IMR-90 (cell line): Measurements from ENCODE around the gene SIRPB1. TPM values are rescaled to one million over a fixed set of nuclear protein-coding genes. Genes with fewer than 3 reads are reported as not detected.

Source experiments
- ATAC-seq: fragments of 200-7000 bp; cut with Tn5 transposase; 2 replicates; pipeline ENCODE4 v1.9.1; 2020; ENCODE audit warnings: low read depth, mild to moderate bottlenecking, moderate library complexity
- BruUV-seq: library from RNA; stranded (reverse); fragments of 400-500 nt; replicated peaks from 2 replicates; lab custom pipeline; 2021; lab: Mats Ljungman, UMichigan
- CTCF ChIA-PET: fragments of 300-600 bp; formaldehyde crosslinking; extraction: SDS; loops from one replicate; lab custom pipeline; 2021; ENCODE audit warnings: antibody characterized with exemption; lab: Yijun Ruan, JAX
- POLR2A ChIA-PET: fragments of 300-600 bp; sonication (Branson Sonifier 250); formaldehyde crosslinking; loops from one replicate; lab custom pipeline; 2022; ENCODE audit warnings: antibody characterized with exemption; ENCODE audit not compliant: unreplicated experiment; lab: Charles Lee
- DNase-seq: peaks from one replicate; pipeline ENCODE4 v3.0.0; 2013
- H2AFZ ChIP-seq: replicated peaks from 2 replicates; pipeline ENCODE3; 2013; ENCODE audit warnings: low read length, mild to moderate bottlenecking; ENCODE audit not compliant: poor library complexity
- H2AK5ac ChIP-seq: 2 replicates; pipeline ENCODE4 v1.6.1; 2013; ENCODE audit warnings: low read depth, low read length, inconsistent platforms
- H2AK9ac ChIP-seq: replicated peaks from 2 replicates; pipeline ENCODE3; 2013; ENCODE audit warnings: mild to moderate bottlenecking, low read depth, low read length, moderate library complexity; ENCODE audit not compliant: poor library complexity
- H2BK120ac ChIP-seq: 2 replicates; pipeline ENCODE4 v1.6.1; 2013; ENCODE audit warnings: low read depth, low read length, inconsistent platforms
- H2BK15ac ChIP-seq: 3 replicates; pipeline ENCODE4 v1.6.1; 2013; ENCODE audit warnings: low read depth, low read length, inconsistent platforms
- H2BK20ac ChIP-seq: 2 replicates; pipeline ENCODE4 v1.6.1; 2013; ENCODE audit warnings: low read depth, mild to moderate bottlenecking, inconsistent platforms, low read length, moderate library complexity
- H2BK5ac ChIP-seq: 2 replicates; pipeline ENCODE4 v1.6.1; 2013; ENCODE audit warnings: mild to moderate bottlenecking, low read depth, low read length, inconsistent platforms; ENCODE audit not compliant: poor library complexity, severe bottlenecking
- H3K14ac ChIP-seq: replicated peaks from 2 replicates; pipeline ENCODE4 v1.6.1; 2013; ENCODE audit warnings: low read depth, low read length, inconsistent platforms
- H3K18ac ChIP-seq: 2 replicates; pipeline ENCODE4 v1.6.1; 2013; ENCODE audit warnings: low read depth, low read length, control low read depth
- H3K23ac ChIP-seq: 2 replicates; pipeline ENCODE4 v1.6.1; 2013; ENCODE audit warnings: low read depth, low read length, inconsistent platforms
- H3K27ac ChIP-seq: 2 replicates; pipeline ENCODE4 v1.5.1; 2013; ENCODE audit warnings: mild to moderate bottlenecking, control low read depth, low read length; ENCODE audit not compliant: insufficient read depth
- H3K27me3 ChIP-seq: 2 replicates; pipeline ENCODE4 v1.6.1; 2013; ENCODE audit warnings: low read length; ENCODE audit not compliant: control insufficient read depth, insufficient read depth
- H3K36me3 ChIP-seq: 2 replicates; pipeline ENCODE4 v1.6.1; 2013; ENCODE audit warnings: low read length, mixed read lengths; ENCODE audit not compliant: control insufficient read depth, insufficient read depth
- H3K4ac ChIP-seq: 2 replicates; pipeline ENCODE4 v1.6.1; 2013; ENCODE audit warnings: low read depth, low read length, inconsistent platforms
- H3K4me1 ChIP-seq: 2 replicates; pipeline ENCODE4 v1.6.1; 2013; ENCODE audit warnings: low read length, mixed read lengths; ENCODE audit not compliant: control insufficient read depth, insufficient read depth
- H3K4me2 ChIP-seq: 2 replicates; pipeline ENCODE4 v1.6.1; 2013; ENCODE audit warnings: low read depth, mild to moderate bottlenecking, control low read depth, low read length, moderate library complexity
- H3K4me3 ChIP-seq: 2 replicates; pipeline ENCODE4 v1.5.1; 2013; ENCODE audit warnings: low read depth, mild to moderate bottlenecking, control low read depth, low read length, moderate library complexity; ENCODE audit not compliant: insufficient read depth
- H3K56ac ChIP-seq: 2 replicates; pipeline ENCODE4 v1.6.1; 2013; ENCODE audit warnings: low read length, inconsistent platforms; ENCODE audit not compliant: insufficient read depth; ENCODE audit errors: extremely low read depth
- H3K79me1 ChIP-seq, 2 experiments: 2 replicates each; pipeline ENCODE4 v1.6.1; 2013; ENCODE audit warnings: low read length in 2 of 2, inconsistent platforms in 1 of 2, low read depth in 1 of 2
- H3K9ac ChIP-seq: 2 replicates; pipeline ENCODE4 v1.6.1; 2013; ENCODE audit warnings: low read depth, low read length, control low read depth
- H3K9me1 ChIP-seq: 2 replicates; pipeline ENCODE4 v1.6.1; 2013; ENCODE audit warnings: low read length, inconsistent platforms; ENCODE audit not compliant: insufficient read depth
- H3K9me3 ChIP-seq: 2 replicates; pipeline ENCODE4 v1.6.1; 2013; ENCODE audit warnings: low read length; ENCODE audit not compliant: control insufficient read depth, insufficient read depth
- H4K20me1 ChIP-seq: 2 replicates; pipeline ENCODE4 v1.6.1; 2013; ENCODE audit warnings: low read length, inconsistent platforms; ENCODE audit not compliant: insufficient read depth
- H4K5ac ChIP-seq: 2 replicates; pipeline ENCODE4 v1.6.1; 2013; ENCODE audit warnings: mild to moderate bottlenecking, low read depth, low read length, control low read depth
- H4K8ac ChIP-seq, 2 experiments: 2 replicates each; pipeline ENCODE4 v1.6.1; 2013; ENCODE audit warnings: low read depth in 2 of 2, low read length in 2 of 2, control low read depth in 1 of 2, inconsistent platforms in 1 of 2
- H4K91ac ChIP-seq: 2 replicates; pipeline ENCODE4 v1.6.1; 2013; ENCODE audit warnings: low read depth, low read length, inconsistent platforms; ENCODE audit not compliant: insufficient read depth
- FOS ChIP-seq: fragments of 150-350 bp; IDR thresholded peaks from 2 replicates; pipeline ENCODE4 v1.6.1; 2016; ENCODE audit warnings: low read depth, low read length
- MXI1 ChIP-seq: IDR thresholded peaks from 2 replicates; pipeline ENCODE4 v1.6.1; 2012; ENCODE audit warnings: low read depth, mild to moderate bottlenecking, low read length, moderate library complexity, borderline replicate concordance
- RFX5 ChIP-seq: IDR thresholded peaks from 2 replicates; pipeline ENCODE4 v1.8.0; 2012; ENCODE audit warnings: low read depth, mild to moderate bottlenecking, low read length, moderate library complexity
- SMC3 ChIP-seq: fragments of 150-350 bp; IDR thresholded peaks from 2 replicates; pipeline ENCODE4 v1.6.1; 2016; ENCODE audit warnings: low read depth, mild to moderate bottlenecking, antibody characterized with exemption, low read length, moderate library complexity
- WGBS, 2 experiments: methylation state at CpG; one replicate each; pipeline versions ENCODE4 v1.1.5 to v1.1.7; 2013; ENCODE audit warnings: missing lambda C conversion rate in 2 of 2; ENCODE audit not compliant: insufficient read length in 1 of 2; ENCODE audit errors: extremely low coverage in 2 of 2; 5-methylcytosine and 5-hydroxymethylcytosine counted together
- dilution Hi-C: fragments of 300-500 bp; cut with HindIII; formaldehyde crosslinking; loops from one replicate; pipeline ENCODE4 v1.14.3; 2018; ENCODE audit warnings: low sequenced_read_pairs; ENCODE audit not compliant: unreplicated experiment
- in situ Hi-C: fragments of 300-500 bp; cut with MboI; formaldehyde crosslinking; loops from 3 replicates; pipeline ENCODE4 v1.14.3; 2019; ENCODE audit warnings: low sequenced_read_pairs, inconsistent platforms, mixed read lengths
- intact Hi-C: fragments of 100-400 bp; cut with micrococcal nuclease; formaldehyde crosslinking; loops from 2 replicates; pipeline ENCODE4 v1.10.0; 2022
- polyA plus RNA-seq, 3 experiments: library from polyadenylated mRNA; depleted of rRNA; stranded (reverse); fragments of >200 nt; gene quantifications; 2 replicates each; pipeline ENCODE4 v1.2.3, GENCODE V29; 2012; ENCODE audit warnings: low replicate concordance in 1 of 3
- total RNA-seq: library from RNA; depleted of rRNA; stranded (reverse); fragments of >200 nt; gene quantifications from 2 replicates; pipeline ENCODE4 v1.2.3, GENCODE V29; 2012

SIRPB1 gene
- total and polyA plus RNA-seq, 2 of the 4 experiments (the other 2 are of a cell fraction), result 0.90 to 1.6 TPM

DNA sequence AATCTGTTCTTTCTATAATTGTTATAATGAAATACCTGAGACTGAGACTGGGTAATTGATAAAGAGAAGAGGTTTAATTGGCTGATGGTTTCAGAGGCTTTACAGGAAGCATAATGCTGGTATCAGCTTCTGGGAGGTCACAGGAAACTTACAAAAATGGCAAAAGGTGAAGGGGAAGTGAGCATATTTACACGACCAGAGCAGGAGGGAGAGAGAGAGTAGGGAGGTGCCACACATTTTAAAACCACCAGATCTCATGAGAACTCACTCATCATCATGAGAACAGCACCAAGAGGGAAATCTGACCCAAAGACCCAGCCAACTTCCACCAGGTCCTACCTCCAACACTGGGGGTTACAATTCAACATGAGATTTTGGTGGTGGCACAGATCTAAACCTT lies 2.6 kb upstream of the SIRPB1 start:
- H3K9me1 ChIP-seq, result no peaks in the 10 kb centered on the region
- H3K9ac ChIP-seq, result no peak overlapping the region
- ChIA-PET POLR2A (no interaction called here), CTCF (no interaction called here)
- H2AK9ac ChIP-seq, result no peak overlapping the region
- dilution Hi-C loops (no loop called here), intact Hi-C loops (no loop called here), in situ Hi-C loops (no loop called here)
- no peak overlapping the region for H2BK20ac ChIP-seq
- H3K18ac ChIP-seq, result no peak overlapping the region
- H4K91ac ChIP-seq, result no peak overlapping the region
- H3K27me3 ChIP-seq, result no peaks in the 10 kb centered on the region; the same call in 1 of the 2 replicates
- BruUV-seq, result no TSS peak
- no peak overlapping the region for H3K14ac ChIP-seq
- H2BK15ac ChIP-seq, result no peak overlapping the region
- no peak overlapping the region for H3K23ac ChIP-seq
- H3K36me3 ChIP-seq, result no peaks in the 10 kb centered on the region
- H3K27ac ChIP-seq, result no peak overlapping the region
- H3K9me3 ChIP-seq, result 0 out of 2 replicates have a peak, but pooled peaks cover 1% of the 10 kb centered on the region
- no peak for ATAC-seq
- no peaks in the 10 kb centered on the region for H3K4me1 ChIP-seq
- no peak overlapping the region for H3K4me3 ChIP-seq
- no peaks in the 10 kb centered on the region for H3K79me1 ChIP-seq
- H2BK120ac ChIP-seq, result no peak overlapping the region
- H2BK5ac ChIP-seq, result no peak overlapping the region
- no peaks in the 10 kb centered on the region for H4K20me1 ChIP-seq
- no peak overlapping the region for H3K56ac ChIP-seq
- no peak for TF ChIP-seq FOS
- no peak for TF ChIP-seq RFX5
- no peak for TF ChIP-seq MXI1
- TF ChIP-seq SMC3, result no peak
- H2AFZ ChIP-seq, result no peak overlapping the region
- DNase-seq, result no peak
- no peak overlapping the region for H4K5ac ChIP-seq
- no peak overlapping the region for H4K8ac ChIP-seq
- H2AK5ac ChIP-seq, result no peak overlapping the region
- WGBS, 2 experiments, result no CpG with 5 or more reads among the region's 1 CpG
- no peak overlapping the region for H3K4ac ChIP-seq
- no peak overlapping the region for H3K4me2 ChIP-seq
